IMR-90 (cell line): Measurements from ENCODE around the gene USP35. TPM values are rescaled to one million over a fixed set of nuclear protein-coding genes. Genes with fewer than 3 reads are reported as not detected.

Source experiments
- ATAC-seq: fragments of 200-7000 bp; cut with Tn5 transposase; 2 replicates; pipeline ENCODE4 v1.9.1; 2020; ENCODE audit warnings: low read depth, mild to moderate bottlenecking, moderate library complexity
- BruUV-seq: library from RNA; stranded (reverse); fragments of 400-500 nt; replicated peaks from 2 replicates; lab custom pipeline; 2021; lab: Mats Ljungman, UMichigan
- CTCF ChIA-PET: fragments of 300-600 bp; formaldehyde crosslinking; extraction: SDS; loops from one replicate; lab custom pipeline; 2021; ENCODE audit warnings: antibody characterized with exemption; lab: Yijun Ruan, JAX
- POLR2A ChIA-PET: fragments of 300-600 bp; sonication (Branson Sonifier 250); formaldehyde crosslinking; loops from one replicate; lab custom pipeline; 2022; ENCODE audit warnings: antibody characterized with exemption; ENCODE audit not compliant: unreplicated experiment; lab: Charles Lee
- DNase-seq: peaks from one replicate; pipeline ENCODE4 v3.0.0; 2013
- H2AFZ ChIP-seq: replicated peaks from 2 replicates; pipeline ENCODE3; 2013; ENCODE audit warnings: low read length, mild to moderate bottlenecking; ENCODE audit not compliant: poor library complexity
- H2AK5ac ChIP-seq: 2 replicates; pipeline ENCODE4 v1.6.1; 2013; ENCODE audit warnings: low read depth, low read length, inconsistent platforms
- H2AK9ac ChIP-seq: replicated peaks from 2 replicates; pipeline ENCODE3; 2013; ENCODE audit warnings: mild to moderate bottlenecking, low read depth, low read length, moderate library complexity; ENCODE audit not compliant: poor library complexity
- H2BK120ac ChIP-seq: 2 replicates; pipeline ENCODE4 v1.6.1; 2013; ENCODE audit warnings: low read depth, low read length, inconsistent platforms
- H2BK15ac ChIP-seq: 3 replicates; pipeline ENCODE4 v1.6.1; 2013; ENCODE audit warnings: low read depth, low read length, inconsistent platforms
- H2BK20ac ChIP-seq: 2 replicates; pipeline ENCODE4 v1.6.1; 2013; ENCODE audit warnings: low read depth, mild to moderate bottlenecking, inconsistent platforms, low read length, moderate library complexity
- H2BK5ac ChIP-seq: 2 replicates; pipeline ENCODE4 v1.6.1; 2013; ENCODE audit warnings: mild to moderate bottlenecking, low read depth, low read length, inconsistent platforms; ENCODE audit not compliant: poor library complexity, severe bottlenecking
- H3K14ac ChIP-seq: replicated peaks from 2 replicates; pipeline ENCODE4 v1.6.1; 2013; ENCODE audit warnings: low read depth, low read length, inconsistent platforms
- H3K18ac ChIP-seq: 2 replicates; pipeline ENCODE4 v1.6.1; 2013; ENCODE audit warnings: low read depth, low read length, control low read depth
- H3K23ac ChIP-seq: 2 replicates; pipeline ENCODE4 v1.6.1; 2013; ENCODE audit warnings: low read depth, low read length, inconsistent platforms
- H3K27ac ChIP-seq: 2 replicates; pipeline ENCODE4 v1.5.1; 2013; ENCODE audit warnings: mild to moderate bottlenecking, control low read depth, low read length; ENCODE audit not compliant: insufficient read depth
- H3K27me3 ChIP-seq: 2 replicates; pipeline ENCODE4 v1.6.1; 2013; ENCODE audit warnings: low read length; ENCODE audit not compliant: control insufficient read depth, insufficient read depth
- H3K36me3 ChIP-seq: 2 replicates; pipeline ENCODE4 v1.6.1; 2013; ENCODE audit warnings: low read length, mixed read lengths; ENCODE audit not compliant: control insufficient read depth, insufficient read depth
- H3K4ac ChIP-seq: 2 replicates; pipeline ENCODE4 v1.6.1; 2013; ENCODE audit warnings: low read depth, low read length, inconsistent platforms
- H3K4me1 ChIP-seq: 2 replicates; pipeline ENCODE4 v1.6.1; 2013; ENCODE audit warnings: low read length, mixed read lengths; ENCODE audit not compliant: control insufficient read depth, insufficient read depth
- H3K4me2 ChIP-seq: 2 replicates; pipeline ENCODE4 v1.6.1; 2013; ENCODE audit warnings: low read depth, mild to moderate bottlenecking, control low read depth, low read length, moderate library complexity
- H3K4me3 ChIP-seq: 2 replicates; pipeline ENCODE4 v1.5.1; 2013; ENCODE audit warnings: low read depth, mild to moderate bottlenecking, control low read depth, low read length, moderate library complexity; ENCODE audit not compliant: insufficient read depth
- H3K56ac ChIP-seq: 2 replicates; pipeline ENCODE4 v1.6.1; 2013; ENCODE audit warnings: low read length, inconsistent platforms; ENCODE audit not compliant: insufficient read depth; ENCODE audit errors: extremely low read depth
- H3K79me1 ChIP-seq, 2 experiments: 2 replicates each; pipeline ENCODE4 v1.6.1; 2013; ENCODE audit warnings: low read length in 2 of 2, inconsistent platforms in 1 of 2, low read depth in 1 of 2
- H3K9ac ChIP-seq: 2 replicates; pipeline ENCODE4 v1.6.1; 2013; ENCODE audit warnings: low read depth, low read length, control low read depth
- H3K9me1 ChIP-seq: 2 replicates; pipeline ENCODE4 v1.6.1; 2013; ENCODE audit warnings: low read length, inconsistent platforms; ENCODE audit not compliant: insufficient read depth
- H3K9me3 ChIP-seq: 2 replicates; pipeline ENCODE4 v1.6.1; 2013; ENCODE audit warnings: low read length; ENCODE audit not compliant: control insufficient read depth, insufficient read depth
- H4K20me1 ChIP-seq: 2 replicates; pipeline ENCODE4 v1.6.1; 2013; ENCODE audit warnings: low read length, inconsistent platforms; ENCODE audit not compliant: insufficient read depth
- H4K5ac ChIP-seq: 2 replicates; pipeline ENCODE4 v1.6.1; 2013; ENCODE audit warnings: mild to moderate bottlenecking, low read depth, low read length, control low read depth
- H4K8ac ChIP-seq, 2 experiments: 2 replicates each; pipeline ENCODE4 v1.6.1; 2013; ENCODE audit warnings: low read depth in 2 of 2, low read length in 2 of 2, control low read depth in 1 of 2, inconsistent platforms in 1 of 2
- H4K91ac ChIP-seq: 2 replicates; pipeline ENCODE4 v1.6.1; 2013; ENCODE audit warnings: low read depth, low read length, inconsistent platforms; ENCODE audit not compliant: insufficient read depth
- BHLHE40 ChIP-seq: fragments of 150-350 bp; IDR thresholded peaks from 2 replicates; pipeline ENCODE4 v1.6.1; 2016; ENCODE audit warnings: mild to moderate bottlenecking, low read depth, low read length
- CEBPB ChIP-seq: IDR thresholded peaks from 2 replicates; pipeline ENCODE4 v1.6.1; 2012; ENCODE audit warnings: low read depth, low read length, improper control_type of control experiment
- MAFK ChIP-seq: IDR thresholded peaks from 2 replicates; pipeline ENCODE4 v1.6.1; 2012; ENCODE audit warnings: low read depth, low read length, improper control_type of control experiment
- MAZ ChIP-seq: IDR thresholded peaks from 2 replicates; pipeline ENCODE4 v1.6.1; 2012; ENCODE audit warnings: low read depth, mild to moderate bottlenecking, low read length, improper control_type of control experiment, moderate library complexity, borderline replicate concordance
- NFE2L2 ChIP-seq: fragments of 150-350 bp; IDR thresholded peaks from 2 replicates; pipeline ENCODE4 v1.6.1; 2016; ENCODE audit warnings: low read depth, mild to moderate bottlenecking, low read length
- RAD21 ChIP-seq: IDR thresholded peaks from 2 replicates; pipeline ENCODE4 v1.6.1; 2012; ENCODE audit warnings: low read length, improper control_type of control experiment
- SMC3 ChIP-seq: fragments of 150-350 bp; IDR thresholded peaks from 2 replicates; pipeline ENCODE4 v1.6.1; 2016; ENCODE audit warnings: low read depth, mild to moderate bottlenecking, antibody characterized with exemption, low read length, moderate library complexity
- WGBS, 2 experiments: methylation state at CpG; one replicate each; pipeline versions ENCODE4 v1.1.5 to v1.1.7; 2013; ENCODE audit warnings: missing lambda C conversion rate in 2 of 2; ENCODE audit not compliant: insufficient read length in 1 of 2; ENCODE audit errors: extremely low coverage in 2 of 2; 5-methylcytosine and 5-hydroxymethylcytosine counted together
- dilution Hi-C: fragments of 300-500 bp; cut with HindIII; formaldehyde crosslinking; loops from one replicate; pipeline ENCODE4 v1.14.3; 2018; ENCODE audit warnings: low sequenced_read_pairs; ENCODE audit not compliant: unreplicated experiment
- in situ Hi-C: fragments of 300-500 bp; cut with MboI; formaldehyde crosslinking; loops from 3 replicates; pipeline ENCODE4 v1.14.3; 2019; ENCODE audit warnings: low sequenced_read_pairs, inconsistent platforms, mixed read lengths
- intact Hi-C: fragments of 100-400 bp; cut with micrococcal nuclease; formaldehyde crosslinking; loops from 2 replicates; pipeline ENCODE4 v1.10.0; 2022
- polyA plus RNA-seq, 3 experiments: library from polyadenylated mRNA; depleted of rRNA; stranded (reverse); fragments of >200 nt; gene quantifications; 2 replicates each; pipeline ENCODE4 v1.2.3, GENCODE V29; 2012; ENCODE audit warnings: low replicate concordance in 1 of 3
- total RNA-seq: library from RNA; depleted of rRNA; stranded (reverse); fragments of >200 nt; gene quantifications from 2 replicates; pipeline ENCODE4 v1.2.3, GENCODE V29; 2012
- TF ChIP-seq, protein P1 (sequence below): fragments of 150-350 bp; IDR thresholded peaks from 2 replicates; pipeline ENCODE4 v1.6.1; 2016; ENCODE audit warnings: low read depth, mild to moderate bottlenecking, low read length, moderate library complexity, borderline replicate concordance
- TF ChIP-seq, protein P2 (sequence below): conservative IDR thresholded peaks from 2 replicates; pipeline ENCODE4 v1.5.1; 2012; ENCODE audit warnings: mild to moderate bottlenecking, low read depth, low read length, improper control_type of control experiment

Gene USP35
- total and polyA plus RNA-seq, 2 of the 4 experiments (the other 2 are of a cell fraction): 2.7 to 11.3 TPM

DNA sequence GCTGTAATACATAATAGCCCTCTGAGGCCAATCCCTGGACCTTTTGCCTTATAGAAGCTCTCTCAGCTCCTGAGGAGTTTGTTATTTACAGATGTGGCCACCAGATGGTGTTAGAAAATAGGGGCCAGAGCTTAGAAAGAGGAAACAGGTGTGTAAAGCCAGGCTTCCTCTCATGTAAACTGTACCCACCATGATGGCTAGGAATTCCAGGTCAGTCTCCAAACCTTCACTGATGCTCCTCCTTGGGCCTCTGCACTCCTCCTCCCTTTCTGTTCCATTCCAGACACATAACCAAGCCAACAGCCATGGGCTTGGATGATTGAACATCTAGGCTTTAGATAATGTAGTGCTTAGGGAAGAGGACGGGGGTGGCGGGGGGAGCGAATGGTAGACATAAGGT is 39.7 kb downstream of the USP35 start:
- in situ Hi-C loops (loop anchor here (10.0 kb wide), 1 partner anchor 336 kb away; no protein-coding TSS in a partner anchor), dilution Hi-C loops (no loop called here), intact Hi-C loops (loop anchor here (2.0 kb wide), 2 partner anchors 188 to 336 kb away; partner anchors contain the start of gene GAB2)
- peaks cover 14% of the 10 kb centered on the region for H3K4me1 ChIP-seq
- TF ChIP-seq, protein P1, sequence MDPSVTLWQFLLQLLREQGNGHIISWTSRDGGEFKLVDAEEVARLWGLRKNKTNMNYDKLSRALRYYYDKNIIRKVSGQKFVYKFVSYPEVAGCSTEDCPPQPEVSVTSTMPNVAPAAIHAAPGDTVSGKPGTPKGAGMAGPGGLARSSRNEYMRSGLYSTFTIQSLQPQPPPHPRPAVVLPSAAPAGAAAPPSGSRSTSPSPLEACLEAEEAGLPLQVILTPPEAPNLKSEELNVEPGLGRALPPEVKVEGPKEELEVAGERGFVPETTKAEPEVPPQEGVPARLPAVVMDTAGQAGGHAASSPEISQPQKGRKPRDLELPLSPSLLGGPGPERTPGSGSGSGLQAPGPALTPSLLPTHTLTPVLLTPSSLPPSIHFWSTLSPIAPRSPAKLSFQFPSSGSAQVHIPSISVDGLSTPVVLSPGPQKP: no peak
- peak; percentile 63 for TF ChIP-seq SMC3
- no peak for TF ChIP-seq NFE2L2
- no peak for TF ChIP-seq CEBPB
- TF ChIP-seq MAFK: no peak
- peak; percentile 69 for TF ChIP-seq RAD21
- TF ChIP-seq, protein P2, sequence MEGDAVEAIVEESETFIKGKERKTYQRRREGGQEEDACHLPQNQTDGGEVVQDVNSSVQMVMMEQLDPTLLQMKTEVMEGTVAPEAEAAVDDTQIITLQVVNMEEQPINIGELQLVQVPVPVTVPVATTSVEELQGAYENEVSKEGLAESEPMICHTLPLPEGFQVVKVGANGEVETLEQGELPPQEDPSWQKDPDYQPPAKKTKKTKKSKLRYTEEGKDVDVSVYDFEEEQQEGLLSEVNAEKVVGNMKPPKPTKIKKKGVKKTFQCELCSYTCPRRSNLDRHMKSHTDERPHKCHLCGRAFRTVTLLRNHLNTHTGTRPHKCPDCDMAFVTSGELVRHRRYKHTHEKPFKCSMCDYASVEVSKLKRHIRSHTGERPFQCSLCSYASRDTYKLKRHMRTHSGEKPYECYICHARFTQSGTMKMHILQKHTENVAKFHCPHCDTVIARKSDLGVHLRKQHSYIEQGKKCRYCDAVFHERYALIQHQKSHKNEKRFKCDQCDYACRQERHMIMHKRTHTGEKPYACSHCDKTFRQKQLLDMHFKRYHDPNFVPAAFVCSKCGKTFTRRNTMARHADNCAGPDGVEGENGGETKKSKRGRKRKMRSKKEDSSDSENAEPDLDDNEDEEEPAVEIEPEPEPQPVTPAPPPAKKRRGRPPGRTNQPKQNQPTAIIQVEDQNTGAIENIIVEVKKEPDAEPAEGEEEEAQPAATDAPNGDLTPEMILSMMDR: peak; percentile 51
- no peak for TF ChIP-seq BHLHE40
- TF ChIP-seq MAZ: no peak
- H3K27me3 ChIP-seq: no peaks in the 10 kb centered on the region
- H3K79me1 ChIP-seq: peaks cover 0 to 19% of the 10 kb centered on the region in 2 experiments; a peak in 3 of 4 replicates
- H3K23ac ChIP-seq: no peak overlapping the region
- no peak overlapping the region for H3K56ac ChIP-seq
- H3K36me3 ChIP-seq: peaks cover 13% of the 10 kb centered on the region
- no peak overlapping the region for H4K8ac ChIP-seq
- H2AFZ ChIP-seq: no peak overlapping the region
- peaks cover 11% of the 10 kb centered on the region; the same call in 1 of the 2 replicates for H4K20me1 ChIP-seq
- no peak overlapping the region for H4K91ac ChIP-seq
- no peak overlapping the region for H3K14ac ChIP-seq
- no peak overlapping the region for H2BK20ac ChIP-seq
- no peak overlapping the region for H3K4me3 ChIP-seq
- H4K5ac ChIP-seq: no peak overlapping the region
- no TSS peak for BruUV-seq
- H3K9me3 ChIP-seq: no peaks in the 10 kb centered on the region
- H3K27ac ChIP-seq: no peak overlapping the region
- no peak overlapping the region for H3K9ac ChIP-seq
- no peak overlapping the region for H3K4ac ChIP-seq
- H2AK5ac ChIP-seq: peak overlapping the region; percentile 32; the same call in 1 of the 2 replicates
- peak; percentile 39; the same call in 1 of the 2 replicates for ATAC-seq
- no peak overlapping the region for H3K4me2 ChIP-seq
- H2BK120ac ChIP-seq: no peak overlapping the region
- no peak overlapping the region for H2BK15ac ChIP-seq
- WGBS, 2 experiments: 100% methylated on average over 3 of the region's 3 CpGs; no CpG with 5 or more reads in 1 of the 2 experiments
- peak; percentile 55 for DNase-seq
- H3K9me1 ChIP-seq: peaks cover 25% of the 10 kb centered on the region
- ChIA-PET POLR2A (no interaction called here), CTCF (interaction anchor here (0.7 to 1.8 kb wide), 4 partner anchors 68 to 336 kb away, joined by 3 to 22 read pairs (median 4); no protein-coding TSS in a partner anchor)
- H3K18ac ChIP-seq: no peak overlapping the region
- H2AK9ac ChIP-seq: no peak overlapping the region
- no peak overlapping the region for H2BK5ac ChIP-seq
